ENCODE data around the gene AMBP. TPM values are rescaled to one million over a fixed set of nuclear protein-coding genes. Genes with fewer than 3 reads are reported as not detected.

AMBP gene
- total RNA-seq, 1 experiment from 2014 or later: 0.62 TPM

DNA sequence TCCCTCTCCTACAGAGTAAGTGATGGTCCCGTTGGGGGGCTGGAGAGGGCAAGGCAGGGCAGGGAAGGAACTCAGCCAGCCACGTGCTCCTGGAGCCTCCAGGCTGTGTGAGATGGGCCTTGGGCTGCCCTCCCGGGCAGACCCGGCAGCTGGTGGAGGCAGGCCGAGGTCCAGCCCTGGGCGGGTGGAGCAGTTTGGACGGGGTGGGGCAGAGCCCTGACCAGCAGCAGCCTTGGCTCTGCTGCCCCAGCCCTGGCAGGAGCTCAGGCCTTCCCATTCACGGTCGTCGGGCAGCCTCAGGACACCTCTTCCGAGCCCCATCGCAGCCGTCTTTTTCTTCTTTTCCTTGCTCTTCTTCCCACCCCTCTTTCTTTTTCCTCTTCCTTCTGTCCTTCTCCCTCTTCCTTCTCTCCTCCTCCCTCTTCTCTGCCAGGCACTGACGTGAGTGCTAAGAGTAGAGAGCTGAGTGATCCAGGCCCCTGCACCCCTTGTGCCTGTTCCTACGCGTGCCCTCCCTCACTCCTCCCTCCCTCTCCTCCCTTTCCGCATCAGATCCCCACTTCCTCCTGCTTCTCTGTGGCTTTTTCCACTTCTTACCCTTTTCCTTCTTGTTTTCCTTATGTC is 42.8 kb downstream of the AMBP start:
- no peak for DNase-seq (ENCODE audit: extremely low read depth, low read depth)

DNA sequence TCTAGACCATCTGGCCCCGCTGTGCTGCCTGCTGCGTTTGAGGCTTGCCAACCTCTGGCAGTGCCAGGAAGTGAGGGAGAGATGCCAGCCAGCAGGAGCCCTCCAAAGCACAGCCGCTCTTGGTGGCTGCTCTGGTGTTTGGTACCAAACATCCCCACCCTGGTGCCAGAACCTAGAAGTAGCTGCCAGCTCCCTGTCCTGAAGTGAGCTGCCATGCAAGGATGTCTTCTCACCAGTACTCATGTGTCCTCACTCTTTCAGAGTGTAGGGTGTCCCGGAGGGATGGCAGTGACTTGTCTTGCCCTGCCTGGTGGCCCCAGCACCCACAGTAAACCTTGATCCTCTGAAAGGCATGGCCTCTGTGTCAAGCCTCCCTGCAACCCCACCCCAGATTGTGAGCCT is 43.4 kb downstream of the AMBP start:
- no peak for DNase-seq (ENCODE audit: extremely low read depth, low read depth)

DNA sequence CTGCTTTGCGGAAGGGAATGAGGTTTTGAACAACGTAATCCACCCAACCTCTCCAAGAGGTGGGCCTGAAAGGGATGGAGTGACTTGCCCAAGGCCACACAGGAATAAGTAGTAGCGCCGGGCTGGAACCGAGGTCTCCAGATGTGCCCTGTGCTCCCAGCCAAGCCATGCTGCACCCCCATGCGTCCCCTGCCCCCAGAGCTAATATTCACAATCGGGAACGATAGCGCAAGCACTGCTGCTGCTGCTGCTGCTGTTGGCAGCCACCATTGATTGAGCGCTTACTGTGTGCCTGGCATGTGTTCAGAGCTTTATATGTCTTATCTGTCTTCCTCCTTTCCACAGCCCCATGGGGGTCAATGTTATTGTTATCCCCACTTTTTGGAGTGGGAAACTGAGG is 43.9 kb downstream of the AMBP start:
- no peak for DNase-seq (ENCODE audit: extremely low read depth, low read depth)

DNA sequence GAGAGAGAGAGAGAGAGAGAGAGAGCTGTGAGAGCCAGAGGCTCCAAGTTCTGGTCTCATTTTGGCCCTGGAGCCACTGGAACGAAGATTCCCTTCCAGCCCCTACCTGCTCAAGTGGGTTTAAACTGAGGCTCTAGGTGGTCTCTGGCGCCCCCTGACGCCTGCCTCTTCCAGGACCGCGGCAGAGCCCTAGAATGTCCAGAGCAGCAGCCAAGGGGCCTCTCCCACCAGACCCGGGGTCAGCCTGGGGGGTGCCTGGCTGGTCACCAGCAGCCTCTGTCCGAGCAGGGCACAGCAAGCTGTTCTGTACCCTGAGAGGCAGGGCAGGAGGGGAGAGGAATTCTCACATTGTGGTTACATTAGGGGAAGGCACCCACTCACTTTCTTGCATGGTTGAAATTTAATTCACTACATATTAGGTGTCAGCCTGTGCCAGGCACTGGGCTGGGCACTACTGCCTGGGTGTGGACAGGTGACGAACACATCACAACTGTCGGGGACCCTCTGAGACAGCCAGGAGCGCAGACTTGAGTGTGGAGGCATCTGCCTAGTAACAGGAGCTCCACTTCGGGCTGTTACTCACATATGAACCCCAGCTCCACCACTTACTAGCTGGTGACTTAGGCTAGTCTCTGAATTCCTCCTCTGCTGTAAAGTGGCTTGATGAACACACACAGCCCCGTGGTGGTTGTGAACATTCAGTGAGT is 44.5 kb downstream of the AMBP start:
- no peak for DNase-seq (ENCODE audit: extremely low read depth, low read depth)

DNA sequence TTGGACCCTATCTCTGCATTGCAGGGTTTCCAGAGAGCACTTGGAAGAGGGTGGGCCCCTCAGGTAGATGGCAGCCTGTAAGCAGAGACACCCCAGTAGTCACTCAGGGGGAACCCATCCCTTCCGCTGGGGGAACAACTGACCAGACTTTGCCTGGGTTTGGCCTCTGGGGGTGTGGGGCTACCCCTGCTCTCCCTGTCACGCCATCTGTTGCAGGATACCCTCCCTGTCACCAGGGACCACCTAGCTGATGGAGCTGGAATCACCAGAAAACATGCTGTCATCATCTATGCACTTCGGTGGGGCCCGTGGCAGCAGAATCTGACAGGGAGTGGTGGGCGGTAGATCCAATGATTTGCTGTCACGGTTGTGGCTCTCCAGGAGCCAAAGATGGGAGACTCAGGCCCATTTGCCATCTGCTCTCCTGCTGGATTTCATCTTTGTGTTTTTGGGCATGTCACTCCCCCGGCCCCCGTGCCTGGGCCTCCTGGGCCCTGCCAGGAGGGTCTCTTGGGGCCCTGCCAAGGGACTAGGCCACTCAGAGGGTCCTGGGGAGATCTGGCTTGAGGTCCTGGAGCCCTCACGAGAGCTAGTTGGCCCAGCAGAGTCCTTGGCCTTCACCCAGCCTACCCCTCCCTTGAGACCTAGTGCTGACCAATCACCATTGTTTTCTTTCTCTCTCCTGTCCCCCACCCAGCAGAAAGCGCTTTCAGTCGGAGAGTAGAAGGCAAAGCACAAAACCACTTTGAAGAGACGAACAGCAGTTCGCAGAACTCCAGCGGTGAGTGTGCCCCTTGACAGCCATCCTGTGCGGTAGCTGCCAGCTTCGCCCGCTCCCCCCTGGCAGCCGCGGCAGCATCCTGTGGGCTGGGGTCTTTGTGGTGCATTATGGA is 45.9 kb downstream of the AMBP start:
- DNase-seq (ENCODE audit: extremely low read depth, low read depth): no peak

DNA sequence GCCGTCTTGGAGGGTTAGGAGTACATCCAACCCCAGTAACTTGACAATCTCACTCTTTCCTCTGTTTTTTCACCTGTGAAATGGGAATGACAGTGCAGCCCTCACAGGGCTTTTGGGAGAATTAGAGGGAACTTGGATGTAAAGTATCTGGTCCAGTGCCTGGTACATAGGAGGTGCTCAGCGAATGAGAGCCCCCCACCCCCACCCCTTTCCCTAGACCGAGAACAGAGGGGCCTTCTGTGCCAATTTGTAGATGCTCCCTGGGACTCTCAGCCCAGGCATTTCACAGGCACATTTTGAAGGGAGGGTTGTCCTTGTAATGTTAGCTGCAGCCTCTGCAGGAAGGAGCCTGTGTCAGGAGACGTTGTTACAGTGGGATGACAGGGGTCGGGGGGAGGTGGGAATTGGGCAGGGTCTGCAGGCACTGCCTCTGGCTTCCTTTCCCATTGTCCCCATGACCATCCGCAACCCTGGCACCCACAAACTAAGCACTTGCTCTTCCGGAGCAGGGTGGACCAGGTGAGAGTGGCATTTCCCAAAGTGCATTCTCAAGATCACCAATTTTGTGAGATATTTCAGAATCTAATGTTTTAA is 47.0 kb downstream of the AMBP start:
- no peak for DNase-seq (ENCODE audit: extremely low read depth, low read depth)

DNA sequence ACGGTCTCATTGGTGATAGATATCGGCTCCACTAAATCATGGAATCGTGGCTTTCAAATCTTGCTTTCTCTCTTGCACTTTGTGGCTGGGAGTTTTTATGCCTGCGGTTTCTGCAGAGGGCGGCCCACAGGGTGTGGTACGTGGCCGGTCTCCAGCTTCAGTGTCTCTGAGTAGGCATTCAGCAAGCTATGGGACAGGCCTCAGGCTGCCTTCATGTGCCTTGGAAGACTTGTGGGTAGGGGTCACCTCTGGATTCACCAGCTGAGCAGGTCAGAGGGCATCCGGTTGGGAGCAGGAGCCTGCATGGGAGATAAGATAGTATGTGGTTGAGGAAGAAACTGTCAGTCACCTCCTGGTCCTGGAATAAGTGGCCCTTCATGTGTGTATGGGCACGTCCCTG is 47.7 kb downstream of the AMBP start:
- DNase-seq (ENCODE audit: extremely low read depth, low read depth): no peak

DNA sequence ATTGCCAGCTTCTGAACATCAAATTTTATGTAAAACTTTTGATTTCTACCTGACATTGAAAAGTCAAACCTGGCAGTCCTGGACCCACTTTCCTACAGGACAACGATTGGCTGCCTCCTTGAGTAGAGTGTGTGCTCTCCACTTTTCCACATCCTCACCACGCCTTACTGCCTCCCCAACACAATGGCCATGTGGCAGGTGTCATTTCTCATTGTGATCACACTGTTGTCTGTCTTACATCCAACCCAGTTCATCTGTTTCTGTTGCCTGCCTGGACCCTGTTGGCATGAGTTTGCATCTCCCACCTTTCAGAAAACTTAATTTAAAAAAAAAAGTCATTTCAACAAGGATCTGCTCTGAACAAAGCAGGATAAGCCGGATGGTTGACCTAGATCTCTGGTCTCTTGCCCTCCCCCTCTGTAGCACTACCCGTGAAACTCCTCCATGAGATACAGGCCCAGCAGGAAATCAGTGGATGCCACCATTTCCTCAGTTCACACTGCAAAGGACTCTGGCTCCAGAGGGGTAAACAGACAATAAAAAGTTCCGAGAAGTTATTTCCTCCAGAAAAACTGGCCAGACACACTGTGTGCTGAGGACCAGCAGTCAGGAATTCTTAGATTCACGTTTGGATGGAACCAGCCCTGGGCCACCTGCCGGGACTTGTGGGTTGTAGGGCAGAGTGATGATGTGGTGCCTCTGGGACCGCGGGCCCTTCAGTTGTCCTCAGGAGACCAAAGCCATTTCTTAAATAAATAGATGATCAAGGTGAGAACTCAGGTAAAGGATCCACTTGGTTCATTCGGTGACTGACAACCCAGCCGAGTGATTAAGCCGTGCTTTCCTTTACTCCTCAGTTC is 48.6 kb downstream of the AMBP start:
- DNase-seq (ENCODE audit: extremely low read depth, low read depth): no peak

DNA sequence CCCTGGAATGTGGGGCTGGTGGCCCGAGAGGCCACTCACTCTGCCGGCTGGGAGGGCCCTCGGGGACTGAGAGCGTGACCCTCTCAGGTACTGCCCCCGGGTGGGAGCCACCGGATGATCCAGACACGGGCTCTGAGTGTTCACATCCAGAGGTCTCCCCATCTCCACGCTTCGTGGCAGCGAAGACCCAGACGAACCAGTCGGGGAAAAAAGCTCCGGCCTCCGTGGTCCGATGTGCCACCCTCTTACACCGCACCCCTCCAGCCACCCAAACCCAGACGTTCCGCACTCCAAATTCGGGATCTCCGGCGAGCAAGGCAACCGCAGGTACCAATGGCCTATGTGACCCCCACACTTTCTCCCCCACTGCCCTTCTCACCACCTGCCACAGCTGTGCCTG is 49.5 kb downstream of the AMBP start:
- DNase-seq (ENCODE audit: extremely low read depth, low read depth): no peak

DNA sequence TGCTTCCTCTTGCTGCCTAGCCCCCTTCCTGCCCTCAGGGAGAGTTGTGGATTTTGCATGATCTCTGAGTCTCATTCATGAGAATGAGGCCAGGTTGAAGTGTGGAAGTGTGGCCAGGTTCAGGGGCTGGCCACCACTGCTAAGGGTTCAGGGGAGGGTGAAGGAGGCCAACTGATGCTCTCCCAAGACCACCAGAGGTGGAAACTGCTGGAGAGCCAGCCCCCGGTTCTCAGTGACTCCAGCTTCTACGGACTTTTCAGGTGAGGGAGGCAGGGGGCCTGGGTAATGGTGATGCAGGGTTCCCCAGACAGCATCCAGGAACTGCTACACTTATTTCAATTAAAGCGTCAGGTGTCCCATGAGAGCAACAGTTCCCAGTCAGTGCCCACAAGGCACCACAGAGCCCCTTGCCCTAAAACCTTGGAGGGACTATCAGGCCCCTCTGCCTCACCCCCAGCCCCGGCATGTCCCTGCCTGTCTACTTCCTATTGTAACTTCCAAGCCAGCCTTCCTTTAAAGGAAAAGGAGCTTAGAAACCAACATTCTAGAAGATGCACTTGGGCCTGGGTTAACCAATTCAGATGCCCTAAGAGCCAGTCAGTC is 50.1 kb downstream of the AMBP start:
- DNase-seq (ENCODE audit: extremely low read depth, low read depth): no peak

DNA sequence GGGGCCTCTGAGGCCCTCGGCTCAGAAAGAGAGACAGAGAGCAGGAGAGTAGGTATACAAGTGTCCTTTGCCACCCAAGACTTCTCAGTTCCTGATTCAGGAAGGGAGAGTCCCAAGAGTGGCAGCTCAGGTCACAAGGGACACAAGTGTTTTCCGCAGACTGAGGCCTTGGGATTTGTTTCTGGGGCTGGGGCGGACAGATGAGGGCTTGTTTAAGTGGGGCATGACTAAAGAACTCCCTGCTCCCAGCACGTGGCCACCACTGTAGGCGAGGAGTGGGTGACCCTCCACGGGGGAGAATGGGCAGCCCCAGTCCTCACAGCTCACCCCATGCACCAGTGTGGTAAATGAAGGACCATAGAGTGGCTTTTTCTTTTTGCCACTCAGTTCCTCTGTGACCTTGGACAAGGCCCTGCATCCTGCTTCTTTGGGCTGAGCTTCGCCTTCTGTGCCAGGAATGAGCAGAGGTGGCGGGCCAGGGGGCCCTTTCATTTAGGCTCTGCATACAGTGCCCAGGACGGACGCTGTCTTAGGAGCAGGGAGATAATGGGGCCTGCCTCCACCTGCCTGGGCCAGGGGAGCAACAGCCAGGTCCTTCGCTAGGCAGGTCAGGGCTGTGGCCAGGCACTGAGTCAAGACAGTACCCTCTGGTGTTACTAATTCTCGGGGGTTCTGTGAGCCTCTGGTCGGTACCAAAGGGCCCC is 50.8 kb downstream of the AMBP start:
- no peak for DNase-seq (ENCODE audit: extremely low read depth, low read depth)

DNA sequence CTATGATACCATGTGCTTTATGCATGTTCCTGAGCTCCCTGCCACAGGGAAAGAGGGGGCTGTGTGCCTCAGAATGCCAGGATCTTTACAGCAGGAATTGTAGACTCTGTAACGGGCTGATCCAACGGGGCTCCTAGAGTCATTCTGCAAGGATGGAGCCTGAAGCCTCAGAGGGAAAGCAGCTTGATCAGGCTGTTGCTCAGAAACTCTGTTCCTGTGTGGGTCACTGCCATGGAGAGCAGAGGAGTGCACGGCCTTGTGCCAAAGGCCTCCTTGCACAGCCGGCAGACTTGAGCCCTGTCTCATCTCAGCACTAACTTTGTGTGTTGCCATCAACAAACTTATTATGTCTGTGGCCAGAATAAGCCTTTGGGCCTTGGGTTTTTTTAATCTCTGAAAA is 51.8 kb downstream of the AMBP start:
- DNase-seq (ENCODE audit: extremely low read depth, low read depth): no peak

DNA sequence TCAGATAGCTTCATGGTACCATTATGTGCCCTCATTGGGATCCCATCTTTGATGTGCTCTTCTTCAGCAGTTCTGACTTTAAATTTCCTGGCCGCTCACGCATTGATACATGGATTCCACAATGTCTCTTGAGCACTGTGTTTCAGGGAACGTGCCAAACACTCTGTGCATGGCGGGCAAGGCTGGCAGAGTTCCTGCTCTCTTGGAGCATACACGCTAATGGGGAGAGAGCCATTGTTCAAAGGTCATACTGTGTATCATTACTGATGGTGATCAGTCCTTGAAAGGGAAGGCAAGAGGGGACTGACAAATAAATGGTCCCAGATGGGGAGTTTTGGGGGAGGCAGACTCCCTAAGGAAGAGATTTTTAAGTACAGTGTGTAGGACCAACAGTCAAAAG is 52.3 kb downstream of the AMBP start:
- DNase-seq (ENCODE audit: extremely low read depth, low read depth): no peak

DNA sequence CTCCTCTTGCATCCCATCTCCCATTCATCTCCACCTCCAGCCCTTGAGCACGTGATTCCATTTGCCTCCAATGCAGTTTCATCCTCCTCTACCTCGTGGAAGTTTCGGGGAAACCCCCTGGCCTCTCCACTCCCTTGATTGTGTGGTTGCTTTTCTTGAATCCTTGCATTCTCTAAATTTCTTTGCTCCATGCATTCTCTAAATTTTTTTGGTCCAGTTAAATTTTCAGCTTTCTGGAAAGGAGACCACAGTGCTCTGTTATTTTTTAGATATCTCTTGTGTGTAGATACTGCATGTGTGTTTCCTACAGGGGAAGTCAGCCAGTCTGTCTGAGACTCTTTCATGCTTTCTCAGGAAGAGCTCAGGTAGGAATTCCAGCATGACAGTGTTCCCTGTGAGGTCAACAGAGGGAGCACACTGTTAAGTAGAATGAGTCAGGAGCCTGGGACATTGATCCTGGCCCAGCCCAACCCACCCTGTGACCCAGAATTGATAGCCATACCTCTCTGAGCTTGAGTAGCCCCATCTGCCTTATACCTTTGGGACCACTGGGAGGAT is 52.8 kb downstream of the AMBP start:
- no peak for DNase-seq (ENCODE audit: extremely low read depth, low read depth)

DNA sequence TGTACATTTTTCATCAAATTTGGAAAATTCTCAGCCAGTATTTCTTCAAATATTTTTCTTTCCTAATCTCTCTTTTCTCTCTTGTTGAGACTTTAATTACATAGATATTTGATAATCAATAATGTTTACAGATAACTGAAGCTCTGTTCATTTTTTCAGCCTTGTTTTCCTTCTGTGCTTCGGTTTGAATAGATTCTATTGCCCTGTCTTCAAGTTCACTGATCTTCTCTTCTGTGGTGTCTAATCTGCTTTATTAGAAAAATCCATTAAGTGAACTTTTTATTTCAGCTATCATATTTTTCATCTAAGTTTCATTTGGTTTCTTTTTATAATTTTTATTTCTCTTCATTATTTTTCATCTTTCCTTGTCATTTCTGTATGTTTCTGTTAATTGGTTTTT is 54.1 kb downstream of the AMBP start:
- DNase-seq (ENCODE audit: extremely low read depth, low read depth): no peak

DNA sequence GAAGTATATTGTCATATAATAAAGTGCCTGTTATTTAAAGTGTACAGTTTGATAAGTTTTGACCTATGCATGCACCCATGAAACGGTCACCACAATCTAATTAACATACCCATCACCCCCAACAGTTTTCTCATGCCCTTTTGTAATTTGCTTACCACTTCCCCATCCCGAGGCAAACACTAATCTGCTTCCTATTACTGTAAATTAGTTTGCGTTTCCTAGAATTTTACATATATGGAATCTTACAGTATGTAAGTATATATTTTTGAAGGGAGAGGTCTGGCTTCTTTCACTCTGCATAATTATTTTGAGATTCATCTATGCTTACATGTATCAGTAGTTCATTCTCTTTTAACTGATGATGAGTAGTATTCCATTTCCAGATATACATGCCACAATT is 56.5 kb downstream of the AMBP start:
- no peak for DNase-seq (ENCODE audit: extremely low read depth, low read depth)

DNA sequence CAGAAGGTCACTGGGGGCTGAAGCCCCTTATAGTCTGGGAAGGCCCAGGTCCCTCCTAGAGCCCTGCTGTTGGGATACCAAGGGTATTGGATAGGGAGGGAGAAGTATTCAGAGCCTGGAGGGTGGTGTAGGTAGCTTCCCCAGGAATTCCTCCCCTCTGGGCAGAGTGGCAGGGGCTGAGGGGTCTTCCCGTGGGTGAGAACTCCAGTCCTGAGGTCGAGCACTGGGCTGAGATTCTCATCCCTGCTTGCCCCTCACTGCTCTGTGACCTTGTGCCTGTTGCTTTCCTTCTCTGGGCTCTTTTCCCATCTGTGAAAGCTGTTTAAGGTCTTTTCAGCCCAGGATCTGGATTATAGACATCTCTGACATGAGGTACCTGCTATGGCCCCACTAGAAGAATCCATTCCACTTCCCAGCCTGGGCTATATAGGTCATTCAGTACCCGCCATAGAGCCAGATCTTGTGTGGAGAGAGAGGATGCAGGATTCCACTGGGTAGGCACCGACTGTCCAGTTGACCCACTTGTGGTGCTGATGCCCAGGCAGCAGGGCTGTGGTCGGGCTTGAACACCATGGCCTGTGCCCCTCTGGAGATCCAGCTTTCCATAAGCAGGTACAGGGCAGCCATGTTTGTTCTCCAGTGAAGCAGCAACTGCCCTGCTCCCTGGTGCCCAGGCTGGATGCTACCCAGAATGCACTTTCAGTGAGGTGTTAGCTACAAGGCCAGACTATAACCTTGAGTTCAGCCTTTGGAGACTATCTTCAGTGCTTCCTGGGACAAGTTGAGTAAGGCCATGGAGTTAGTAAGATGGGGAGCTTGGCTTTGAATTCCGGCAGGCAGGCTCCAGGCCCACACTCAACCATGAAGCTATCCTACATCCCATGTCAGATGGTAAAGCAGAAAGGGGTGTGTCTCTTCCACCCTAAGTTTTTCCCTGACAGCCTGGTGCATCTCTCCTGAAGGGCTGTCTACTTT is 60.1 kb downstream of the AMBP start:
- no peak for DNase-seq (ENCODE audit: extremely low read depth, low read depth)
